HEK293 (cell line): ENCODE measurements around the gene NXN.
"Not testable (repeated sequence)": the region's sequence is repeated elsewhere in the genome, so short reads cannot be mapped to it uniquely, and the experiment has no call there.

ENCODE experiments used
- CTCF ChIA-PET: fragments of 350-600 bp; formaldehyde crosslinking; extraction: SDS; loops from one replicate; lab custom pipeline; 2021; ENCODE audit warnings: antibody characterized with exemption; lab: Yijun Ruan, JAX
- POLR2A ChIA-PET: fragments of 300-600 bp; formaldehyde crosslinking; extraction: SDS; loops from one replicate; lab custom pipeline; 2020; ENCODE audit warnings: antibody characterized with exemption, inconsistent platforms; lab: Yijun Ruan, JAX
- H3K27ac ChIP-seq: fragments of 200-500 bp; sonication (Bioruptor generic); 2 replicates; pipeline ENCODE4 v1.5.1; 2014; ENCODE audit warnings: low read depth, low read length, control low read depth, inconsistent platforms; ENCODE audit errors: extremely low read depth
- H3K36me3 ChIP-seq, 2 experiments: fragments of 200-500 bp in 1 of 2; sonication (Bioruptor generic) in 1 of 2; 1 replicate in 1 of 2; 2 replicates in 1 of 2; pipeline ENCODE4 v1.5.1; 2014 to 2017; ENCODE audit warnings: inconsistent platforms in 2 of 2, low read length in 2 of 2; ENCODE audit not compliant: control insufficient read depth in 2 of 2, insufficient read depth in 1 of 2
- H3K4me1 ChIP-seq: fragments of 200-500 bp; sonication (Bioruptor generic); 2 replicates; pipeline ENCODE4 v1.5.1; 2014; ENCODE audit warnings: mild to moderate bottlenecking, low read length, inconsistent platforms; ENCODE audit not compliant: control insufficient read depth, insufficient read depth
- H3K4me3 ChIP-seq: 2 replicates; pipeline ENCODE4 v1.5.1; 2011; ENCODE audit warnings: low read depth, mild to moderate bottlenecking, control low read depth, low read length, moderate library complexity
- H3K9me3 ChIP-seq: fragments of 200-500 bp; sonication (Bioruptor generic); 2 replicates; pipeline ENCODE4 v1.5.1; 2014; ENCODE audit warnings: low read depth, low read length, inconsistent platforms; ENCODE audit not compliant: control insufficient read depth, insufficient read depth
- BCL11B ChIP-seq: fragments of 450-650 bp; formaldehyde crosslinking; IDR thresholded peaks from 2 replicates; pipeline ENCODE4 v1.5.1; 2016; ENCODE audit warnings: low read depth, missing biosample characterization, missing genetic modification characterization
- GLI2 ChIP-seq: fragments of 450-650 bp; formaldehyde crosslinking; IDR thresholded peaks from 2 replicates; pipeline ENCODE4; 2017; ENCODE audit warnings: missing biosample characterization, missing genetic modification characterization, low read depth, borderline replicate concordance
- GLI4 ChIP-seq: fragments of 450-650 bp; formaldehyde crosslinking; IDR thresholded peaks from 2 replicates; pipeline ENCODE4 v1.5.1; 2016; ENCODE audit warnings: missing biosample characterization, missing genetic modification characterization
- KLF16 ChIP-seq: fragments of 450-650 bp; formaldehyde crosslinking; IDR thresholded peaks from 2 replicates; pipeline ENCODE4 v1.5.1; 2017; ENCODE audit warnings: missing biosample characterization, missing genetic modification characterization
- OSR2 ChIP-seq: fragments of 450-650 bp; formaldehyde crosslinking; IDR thresholded peaks from 2 replicates; pipeline ENCODE4 v1.5.1; 2016; ENCODE audit warnings: missing biosample characterization, missing genetic modification characterization
- ZBTB17 ChIP-seq: fragments of 450-650 bp; formaldehyde crosslinking; IDR thresholded peaks from 2 replicates; pipeline ENCODE4 v1.5.1; 2016; ENCODE audit warnings: missing biosample characterization, missing genetic modification characterization
- ZFHX2 ChIP-seq: fragments of 450-650 bp; formaldehyde crosslinking; conservative IDR thresholded peaks from 2 replicates; pipeline ENCODE4 v1.5.1; 2016; ENCODE audit warnings: missing biosample characterization, missing genetic modification characterization
- ZFP3 ChIP-seq: fragments of 450-650 bp; formaldehyde crosslinking; IDR thresholded peaks from 2 replicates; pipeline ENCODE4 v1.5.1; 2016; ENCODE audit warnings: low read depth, missing biosample characterization, missing genetic modification characterization
- ZNF112 ChIP-seq: fragments of 450-650 bp; formaldehyde crosslinking; IDR thresholded peaks from 2 replicates; pipeline ENCODE4 v1.5.0; 2017; ENCODE audit warnings: missing biosample characterization, missing genetic modification characterization
- ZNF354C ChIP-seq: fragments of 450-650 bp; formaldehyde crosslinking; IDR thresholded peaks from 2 replicates; pipeline ENCODE4 v1.5.1; 2016; ENCODE audit warnings: missing biosample characterization, missing genetic modification characterization, low read depth, borderline replicate concordance
- ZNF37A ChIP-seq: fragments of 450-650 bp; IDR thresholded peaks from 2 replicates; pipeline ENCODE4 v1.5.1; 2018; ENCODE audit warnings: missing biosample characterization, missing genetic modification characterization
- ZNF423 ChIP-seq: fragments of 450-650 bp; formaldehyde crosslinking; IDR thresholded peaks from 2 replicates; pipeline ENCODE4 v1.5.1; 2016; ENCODE audit warnings: missing biosample characterization, missing genetic modification characterization
- ZNF501 ChIP-seq: fragments of 450-650 bp; formaldehyde crosslinking; IDR thresholded peaks from 2 replicates; pipeline ENCODE4 v1.5.1; 2016; ENCODE audit warnings: missing biosample characterization, missing genetic modification characterization
- ZNF521 ChIP-seq: fragments of 450-650 bp; formaldehyde crosslinking; IDR thresholded peaks from 2 replicates; pipeline ENCODE4 v1.5.1; 2017; ENCODE audit warnings: missing biosample characterization, mild to moderate bottlenecking, missing genetic modification characterization
- ZNF600 ChIP-seq: fragments of 450-650 bp; formaldehyde crosslinking; IDR thresholded peaks from 2 replicates; pipeline ENCODE4 v1.5.1; 2016; ENCODE audit warnings: missing biosample characterization, missing genetic modification characterization
- ZNF660 ChIP-seq: fragments of 450-650 bp; IDR thresholded peaks from 2 replicates; pipeline ENCODE4 v1.5.1; 2018; ENCODE audit warnings: missing biosample characterization, mild to moderate bottlenecking, missing genetic modification characterization
- ZNF670 ChIP-seq: fragments of 450-650 bp; formaldehyde crosslinking; IDR thresholded peaks from 2 replicates; pipeline ENCODE4 v1.5.1; 2016; ENCODE audit warnings: missing biosample characterization, missing genetic modification characterization, low read depth
- ZNF792 ChIP-seq: fragments of 450-650 bp; formaldehyde crosslinking; IDR thresholded peaks from 2 replicates; pipeline ENCODE4 v1.5.1; 2016; ENCODE audit warnings: missing biosample characterization, missing genetic modification characterization
- TF ChIP-seq, protein P1 (sequence below): fragments of 450-650 bp; formaldehyde crosslinking; IDR thresholded peaks from 2 replicates; pipeline ENCODE4 v1.5.1; 2016; ENCODE audit warnings: missing biosample characterization, missing genetic modification characterization
- TF ChIP-seq, protein P2 (sequence below): fragments of 450-650 bp; formaldehyde crosslinking; IDR thresholded peaks from 2 replicates; pipeline ENCODE4 v1.5.1; 2016; ENCODE audit warnings: missing biosample characterization, missing genetic modification characterization
- TF ChIP-seq, protein P3 (sequence below): sonication (generic); formaldehyde crosslinking; IDR thresholded peaks from 2 replicates; pipeline ENCODE4 v1.8.1; 2022; ENCODE audit warnings: mild to moderate bottlenecking, moderate library complexity, missing genetic modification reagents

The NXN gene

DNA sequence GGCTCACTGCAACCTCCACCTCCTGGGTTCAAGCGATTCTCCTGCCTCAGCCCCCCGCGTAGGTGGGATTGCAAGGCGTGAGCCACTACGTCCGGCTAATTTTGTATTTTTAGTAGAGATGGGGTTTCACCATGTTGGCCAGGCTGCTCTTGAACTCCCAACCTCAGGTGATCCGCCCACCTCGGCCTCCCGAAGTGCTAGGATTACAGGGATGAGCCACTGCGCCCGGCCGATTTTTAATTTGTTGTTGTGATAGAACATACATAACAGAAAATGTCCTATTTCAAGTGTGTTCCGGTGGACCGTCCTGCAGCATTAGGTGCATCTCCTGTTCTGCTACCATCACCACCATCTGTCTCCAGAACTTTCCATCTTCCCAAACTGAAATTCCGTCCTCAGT, 55.3 kb downstream of the NXN start:
- not testable (repeated sequence) for H3K9me3 ChIP-seq, H3K27ac ChIP-seq, H3K36me3 ChIP-seq, H3K4me3 ChIP-seq
- ChIA-PET POLR2A (interaction anchor here (1.2 kb wide), 1 partner anchor 9 kb away, joined by 3 read pairs; no protein-coding TSS in a partner anchor), CTCF (interaction anchor here (1.3 to 1.8 kb wide), 2 partner anchors 9 to 45 kb away, joined by 5 to 11 read pairs; no protein-coding TSS in a partner anchor)
- peaks cover 12% of the 10 kb centered on the region for H3K4me1 ChIP-seq
- TF ChIP-seq ZFHX2 (tag by site-specific recombination), result 0 out of 2 replicates have a peak, but pooled peaks have one; percentile 9
- TF ChIP-seq, all 188 proteins: peak for 1; not testable (repeated sequence) for 187

DNA sequence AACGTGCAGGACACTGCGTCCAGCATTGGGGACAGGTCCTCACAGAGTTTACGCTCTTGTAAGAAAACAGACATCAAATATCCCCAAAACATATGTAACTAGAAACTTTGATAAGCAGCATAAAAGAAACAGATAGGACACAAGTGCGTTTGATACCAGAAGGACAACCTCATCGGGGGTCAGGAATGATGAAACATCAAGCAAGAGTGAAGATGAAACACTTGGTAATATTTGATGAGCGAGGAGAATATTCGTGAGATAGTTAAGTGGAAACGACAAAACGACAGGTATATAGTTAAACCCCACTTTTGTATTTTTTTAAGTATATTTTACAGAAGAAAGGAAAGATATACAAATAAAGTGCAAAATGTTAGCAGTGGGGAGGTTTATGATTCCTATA, 55.9 kb downstream of the NXN start:
- ChIA-PET POLR2A (no interaction called here), CTCF (no interaction called here)
- TF ChIP-seq ZNF600 (tag by site-specific recombination), result no peak
- TF ChIP-seq ZNF37A, result no peak
- TF ChIP-seq ZBTB17, result no peak
- no peak for TF ChIP-seq BCL11B (tag by site-specific recombination)
- TF ChIP-seq ZNF423, result no peak
- no peak for TF ChIP-seq ZNF112 (tag by site-specific recombination)
- no peak for TF ChIP-seq ZFP3 (tag by site-specific recombination)
- no peak for TF ChIP-seq KLF16
- peaks cover 0 to 3% of the 10 kb centered on the region in 2 experiments; a peak in 1 of 3 replicates for H3K36me3 ChIP-seq
- peaks cover 12% of the 10 kb centered on the region for H3K4me1 ChIP-seq
- H3K27ac ChIP-seq, result no peak overlapping the region
- H3K4me3 ChIP-seq, result no peak overlapping the region
- no peaks in the 10 kb centered on the region for H3K9me3 ChIP-seq

DNA sequence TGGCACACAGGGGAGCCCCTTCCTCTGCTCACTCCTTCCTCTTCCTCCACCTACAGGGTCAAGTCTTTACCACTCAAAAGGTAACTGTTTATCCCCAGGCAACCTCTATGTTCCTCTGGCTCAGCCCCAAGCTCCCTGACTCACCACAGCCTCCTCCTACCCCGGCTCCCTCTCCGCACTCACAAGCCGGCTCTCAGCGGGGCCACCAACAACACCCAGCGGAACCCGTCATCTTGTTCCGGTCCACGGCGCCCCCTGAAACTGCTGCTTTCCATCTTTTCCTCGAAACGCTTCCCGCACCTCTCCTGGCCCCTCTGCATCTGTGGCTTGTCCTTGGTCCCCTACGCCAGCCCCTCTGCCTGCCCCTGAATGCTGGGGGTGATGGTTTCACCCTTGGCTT, 58.4 kb downstream of the NXN start:
- Histone ChIP-seq H3K4me3 (no peak overlapping the region), H3K27ac (no peak overlapping the region), H3K4me1 (peaks cover 3% of the 10 kb centered on the region), H3K9me3 (no peaks in the 10 kb centered on the region), H3K36me3 (peaks cover 0 to 3% of the 10 kb centered on the region in 2 experiments; a peak in 2 of 3 replicates)
- TF ChIP-seq, protein P1, sequence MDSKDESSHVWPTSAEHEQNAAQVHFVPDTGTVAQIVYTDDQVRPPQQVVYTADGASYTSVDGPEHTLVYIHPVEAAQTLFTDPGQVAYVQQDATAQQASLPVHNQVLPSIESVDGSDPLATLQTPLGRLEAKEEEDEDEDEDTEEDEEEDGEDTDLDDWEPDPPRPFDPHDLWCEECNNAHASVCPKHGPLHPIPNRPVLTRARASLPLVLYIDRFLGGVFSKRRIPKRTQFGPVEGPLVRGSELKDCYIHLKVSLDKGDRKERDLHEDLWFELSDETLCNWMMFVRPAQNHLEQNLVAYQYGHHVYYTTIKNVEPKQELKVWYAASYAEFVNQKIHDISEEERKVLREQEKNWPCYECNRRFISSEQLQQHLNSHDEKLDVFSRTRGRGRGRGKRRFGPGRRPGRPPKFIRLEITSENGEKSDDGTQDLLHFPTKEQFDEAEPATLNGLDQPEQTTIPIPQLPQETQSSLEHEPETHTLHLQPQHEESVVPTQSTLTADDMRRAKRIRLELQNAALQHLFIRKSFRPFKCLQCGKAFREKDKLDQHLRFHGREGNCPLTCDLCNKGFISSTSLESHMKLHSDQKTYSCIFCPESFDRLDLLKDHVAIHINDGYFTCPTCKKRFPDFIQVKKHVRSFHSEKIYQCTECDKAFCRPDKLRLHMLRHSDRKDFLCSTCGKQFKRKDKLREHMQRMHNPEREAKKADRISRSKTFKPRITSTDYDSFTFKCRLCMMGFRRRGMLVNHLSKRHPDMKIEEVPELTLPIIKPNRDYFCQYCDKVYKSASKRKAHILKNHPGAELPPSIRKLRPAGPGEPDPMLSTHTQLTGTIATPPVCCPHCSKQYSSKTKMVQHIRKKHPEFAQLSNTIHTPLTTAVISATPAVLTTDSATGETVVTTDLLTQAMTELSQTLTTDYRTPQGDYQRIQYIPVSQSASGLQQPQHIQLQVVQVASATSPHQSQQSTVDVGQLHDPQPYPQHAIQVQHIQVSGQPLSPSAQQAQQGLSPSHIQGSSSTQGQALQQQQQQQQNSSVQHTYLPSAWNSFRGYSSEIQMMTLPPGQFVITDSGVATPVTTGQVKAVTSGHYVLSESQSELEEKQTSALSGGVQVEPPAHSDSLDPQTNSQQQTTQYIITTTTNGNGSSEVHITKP (tag by site-specific recombination), result peak; percentile 34; the same call in 1 of the 2 replicates
- TF ChIP-seq ZNF37A, result peak; percentile 96
- no peak for TF ChIP-seq ZNF660
- ChIA-PET CTCF (no interaction called here), POLR2A (no interaction called here)

DNA sequence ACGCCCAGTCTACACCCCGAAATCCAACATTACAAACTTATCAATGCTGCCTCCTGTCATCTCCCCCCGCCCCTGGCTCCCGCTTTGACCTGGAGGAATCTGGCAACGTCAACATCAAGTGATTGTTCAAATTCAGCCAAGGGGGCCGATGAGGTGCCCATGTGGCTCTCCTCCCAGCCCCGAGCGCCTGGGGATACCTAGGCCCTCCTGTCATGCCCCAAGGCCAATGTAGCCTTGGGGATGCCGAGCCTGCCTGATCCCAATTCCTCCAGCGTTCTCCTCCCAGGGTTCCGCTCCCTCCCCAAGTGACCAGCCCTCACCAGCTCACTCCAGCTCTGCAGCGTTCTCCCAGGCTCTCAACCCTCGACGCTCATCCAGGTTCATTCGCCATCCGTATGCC, 59.4 kb downstream of the NXN start:
- ChIA-PET CTCF (no interaction called here), POLR2A (no interaction called here)
- Histone ChIP-seq H3K36me3 (peaks cover 0 to 3% of the 10 kb centered on the region in 2 experiments; a peak in 2 of 3 replicates), H3K27ac (no peak overlapping the region), H3K4me3 (no peak overlapping the region), H3K4me1 (peaks cover 12% of the 10 kb centered on the region), H3K9me3 (no peaks in the 10 kb centered on the region)
- TF ChIP-seq GLI4 (tag by site-specific recombination), result no peak
- TF ChIP-seq, protein P2, sequence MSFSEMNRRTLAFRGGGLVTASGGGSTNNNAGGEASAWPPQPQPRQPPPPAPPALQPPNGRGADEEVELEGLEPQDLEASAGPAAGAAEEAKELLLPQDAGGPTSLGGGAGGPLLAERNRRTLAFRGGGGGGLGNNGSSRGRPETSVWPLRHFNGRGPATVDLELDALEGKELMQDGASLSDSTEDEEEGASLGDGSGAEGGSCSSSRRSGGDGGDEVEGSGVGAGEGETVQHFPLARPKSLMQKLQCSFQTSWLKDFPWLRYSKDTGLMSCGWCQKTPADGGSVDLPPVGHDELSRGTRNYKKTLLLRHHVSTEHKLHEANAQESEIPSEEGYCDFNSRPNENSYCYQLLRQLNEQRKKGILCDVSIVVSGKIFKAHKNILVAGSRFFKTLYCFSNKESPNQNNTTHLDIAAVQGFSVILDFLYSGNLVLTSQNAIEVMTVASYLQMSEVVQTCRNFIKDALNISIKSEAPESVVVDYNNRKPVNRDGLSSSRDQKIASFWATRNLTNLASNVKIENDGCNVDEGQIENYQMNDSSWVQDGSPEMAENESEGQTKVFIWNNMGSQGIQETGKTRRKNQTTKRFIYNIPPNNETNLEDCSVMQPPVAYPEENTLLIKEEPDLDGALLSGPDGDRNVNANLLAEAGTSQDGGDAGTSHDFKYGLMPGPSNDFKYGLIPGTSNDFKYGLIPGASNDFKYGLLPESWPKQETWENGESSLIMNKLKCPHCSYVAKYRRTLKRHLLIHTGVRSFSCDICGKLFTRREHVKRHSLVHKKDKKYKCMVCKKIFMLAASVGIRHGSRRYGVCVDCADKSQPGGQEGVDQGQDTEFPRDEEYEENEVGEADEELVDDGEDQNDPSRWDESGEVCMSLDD (tag by site-specific recombination), result no peak
- TF ChIP-seq ZNF354C (tag by site-specific recombination), result no peak
- TF ChIP-seq ZNF501 (tag by site-specific recombination), result no peak
- no peak for TF ChIP-seq ZNF660
- no peak for TF ChIP-seq ZNF670 (tag by site-specific recombination)
- no peak for TF ChIP-seq ZNF792 (tag by site-specific recombination)
- no peak for TF ChIP-seq OSR2 (tag by site-specific recombination)
- TF ChIP-seq GLI2 (tag by site-specific recombination), result no peak
- no peak for TF ChIP-seq ZNF423
- TF ChIP-seq, protein P3, sequence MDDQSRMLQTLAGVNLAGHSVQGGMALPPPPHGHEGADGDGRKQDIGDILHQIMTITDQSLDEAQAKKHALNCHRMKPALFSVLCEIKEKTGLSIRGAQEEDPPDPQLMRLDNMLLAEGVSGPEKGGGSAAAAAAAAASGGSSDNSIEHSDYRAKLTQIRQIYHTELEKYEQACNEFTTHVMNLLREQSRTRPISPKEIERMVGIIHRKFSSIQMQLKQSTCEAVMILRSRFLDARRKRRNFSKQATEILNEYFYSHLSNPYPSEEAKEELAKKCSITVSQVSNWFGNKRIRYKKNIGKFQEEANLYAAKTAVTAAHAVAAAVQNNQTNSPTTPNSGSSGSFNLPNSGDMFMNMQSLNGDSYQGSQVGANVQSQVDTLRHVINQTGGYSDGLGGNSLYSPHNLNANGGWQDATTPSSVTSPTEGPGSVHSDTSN, result no peak
- TF ChIP-seq ZNF521 (tag by site-specific recombination), result no peak
